Measurements from ENCODE around the gene ZSCAN26. TPM values are rescaled to one million over a fixed set of nuclear protein-coding genes. Genes with fewer than 3 reads are reported as not detected.

ZSCAN26 gene
- total RNA-seq, 6 experiments from 2014 or later, result 8.5 to 10.9 (median 9.3) TPM

DNA sequence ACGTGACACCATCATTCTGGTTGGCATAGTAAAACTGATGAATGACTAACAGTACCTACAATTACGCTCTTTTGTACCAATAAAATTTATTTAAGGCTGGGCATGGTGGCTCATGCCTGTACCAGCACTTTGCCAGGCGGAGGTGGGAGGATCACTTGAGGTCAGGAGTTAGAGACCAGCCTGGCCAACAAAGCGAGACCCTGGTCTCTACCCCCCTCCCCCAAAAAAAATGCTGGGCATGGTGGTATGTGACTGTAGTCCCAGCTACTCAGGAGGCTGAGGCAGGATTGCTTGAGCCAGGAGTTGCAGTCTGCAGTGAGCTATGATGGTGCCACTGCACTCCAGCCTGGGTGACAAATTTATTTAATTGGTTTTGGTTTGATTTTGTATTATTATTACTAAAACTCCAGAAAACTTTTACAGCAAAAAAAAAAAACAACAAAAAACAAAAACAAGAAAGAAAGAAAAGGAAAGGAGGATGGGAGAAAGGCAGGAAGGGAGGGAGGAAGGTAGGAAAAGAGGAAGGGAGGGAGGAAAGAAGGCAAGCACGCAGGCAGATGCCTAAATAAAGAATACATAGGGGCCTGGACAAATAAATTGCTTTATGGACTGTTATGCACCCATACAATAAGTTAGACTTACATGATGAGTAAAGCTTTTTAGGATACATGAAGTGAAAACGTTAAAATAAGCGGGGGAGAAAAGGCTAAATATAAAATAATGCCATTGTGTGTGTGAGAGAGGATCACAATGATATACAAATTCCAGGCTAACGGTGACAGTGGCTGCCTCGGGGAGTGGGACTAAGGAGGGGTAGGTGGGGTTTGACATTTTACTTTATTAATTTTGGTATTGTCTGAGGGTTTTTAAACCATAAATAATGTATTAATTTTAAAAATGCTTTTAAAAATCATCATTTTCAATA is 42.5 kb upstream of the ZSCAN26 start:
- Mint-ChIP-seq H3K4me1 (ENCODE audit: low read depth) (peaks cover 28% of the 10 kb centered on the region), H3K36me3 (ENCODE audit: low read depth) (peaks cover 18% of the 10 kb centered on the region; the same call in 1 of the 2 replicates), H3K27me3 (ENCODE audit: insufficient read depth) (peaks cover 2% of the 10 kb centered on the region; the same call in 1 of the 2 replicates), H3K4me3 (peak overlapping the region; percentile 98), H3K27ac (peak overlapping the region; percentile 83), H3K9me3 (no peaks in the 10 kb centered on the region)
- DNase-seq, result no peak
- TF ChIP-seq, protein P1, sequence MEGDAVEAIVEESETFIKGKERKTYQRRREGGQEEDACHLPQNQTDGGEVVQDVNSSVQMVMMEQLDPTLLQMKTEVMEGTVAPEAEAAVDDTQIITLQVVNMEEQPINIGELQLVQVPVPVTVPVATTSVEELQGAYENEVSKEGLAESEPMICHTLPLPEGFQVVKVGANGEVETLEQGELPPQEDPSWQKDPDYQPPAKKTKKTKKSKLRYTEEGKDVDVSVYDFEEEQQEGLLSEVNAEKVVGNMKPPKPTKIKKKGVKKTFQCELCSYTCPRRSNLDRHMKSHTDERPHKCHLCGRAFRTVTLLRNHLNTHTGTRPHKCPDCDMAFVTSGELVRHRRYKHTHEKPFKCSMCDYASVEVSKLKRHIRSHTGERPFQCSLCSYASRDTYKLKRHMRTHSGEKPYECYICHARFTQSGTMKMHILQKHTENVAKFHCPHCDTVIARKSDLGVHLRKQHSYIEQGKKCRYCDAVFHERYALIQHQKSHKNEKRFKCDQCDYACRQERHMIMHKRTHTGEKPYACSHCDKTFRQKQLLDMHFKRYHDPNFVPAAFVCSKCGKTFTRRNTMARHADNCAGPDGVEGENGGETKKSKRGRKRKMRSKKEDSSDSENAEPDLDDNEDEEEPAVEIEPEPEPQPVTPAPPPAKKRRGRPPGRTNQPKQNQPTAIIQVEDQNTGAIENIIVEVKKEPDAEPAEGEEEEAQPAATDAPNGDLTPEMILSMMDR (IDR thresholded peaks at IDR 0.05), result no peak

DNA sequence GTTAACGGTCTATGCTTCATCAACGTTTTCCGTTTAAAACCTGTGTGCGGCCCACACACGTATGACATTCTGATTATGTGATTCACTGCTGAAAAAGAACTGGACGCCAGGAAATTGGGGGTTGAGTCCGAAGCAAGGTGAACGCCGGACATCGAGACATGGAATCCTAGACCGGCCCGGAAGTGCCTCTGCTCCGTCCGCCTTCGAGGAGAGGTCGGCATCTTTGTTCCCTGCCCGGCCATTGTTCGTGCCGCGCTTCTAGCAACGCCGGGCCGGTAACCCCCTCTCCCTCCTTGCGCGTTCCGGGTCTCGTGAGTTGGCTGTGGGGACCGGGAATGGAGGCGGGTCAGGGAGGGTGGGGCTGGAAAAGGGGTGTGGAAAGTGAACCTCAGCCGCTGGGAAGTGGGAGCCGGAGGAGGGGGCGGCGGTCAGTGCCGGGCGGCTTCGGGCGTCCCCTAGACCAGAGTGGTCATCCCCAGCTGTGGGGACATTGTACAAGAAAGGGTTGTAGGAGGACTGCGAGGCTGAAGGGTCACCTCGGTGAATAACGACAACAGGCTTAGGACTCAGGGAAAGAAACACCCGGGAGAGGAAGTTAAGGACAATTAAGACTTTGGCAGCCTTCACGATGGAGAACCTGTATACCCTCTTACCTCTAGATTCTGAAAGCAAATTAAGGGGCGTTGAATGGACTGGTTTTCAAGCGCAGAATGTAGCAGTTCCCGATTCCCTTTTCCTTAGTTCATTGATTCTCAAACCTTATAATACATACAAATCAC is 41.7 kb upstream of the ZSCAN26 start, which contains the start of gene ZSCAN9:
Gene ZSCAN9, plus strand, starts transcription at position 220 of the 779 bp plus-strand sequence. CDS start 1,810 bp downstream, outside the sequence.
- peak; percentile 87 for DNase-seq
- Mint-ChIP-seq H3K9me3 (no peaks in the 10 kb centered on the region), H3K4me3 (peak within 1 kb of the TSS; percentile 98), H3K36me3 (ENCODE audit: low read depth) (peaks cover 21% of the 10 kb centered on the region), H3K27me3 (ENCODE audit: insufficient read depth) (peaks cover 2% of the 10 kb centered on the region; the same call in 1 of the 2 replicates), H3K4me1 (ENCODE audit: low read depth) (peaks cover 28% of the 10 kb centered on the region), H3K27ac (peak within 1 kb of the TSS; percentile 83)
- TF ChIP-seq, protein P1 (IDR thresholded peaks at IDR 0.05), result no peak

DNA sequence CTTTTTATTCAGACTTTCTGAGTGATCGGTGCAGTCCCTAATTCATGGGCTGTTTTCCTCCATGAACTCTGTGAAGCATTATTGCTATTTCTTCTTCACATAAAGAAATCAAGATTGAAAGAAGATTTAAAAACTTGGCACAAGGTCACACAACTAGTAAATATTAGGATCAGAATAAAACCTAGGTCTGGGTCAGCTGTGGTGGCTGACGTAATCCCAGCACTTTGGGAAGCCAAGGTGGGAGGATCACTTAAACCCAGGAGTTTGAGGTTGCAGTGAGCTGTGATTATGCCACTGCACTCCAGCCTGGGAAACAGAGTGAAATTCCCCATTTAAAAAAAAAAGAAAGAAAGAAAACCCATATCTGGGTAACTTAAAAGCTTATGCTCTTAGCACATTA is 40.5 kb upstream of the ZSCAN26 start:
- H3K27me3 Mint-ChIP-seq (ENCODE audit: insufficient read depth), result peaks cover 2% of the 10 kb centered on the region; the same call in 1 of the 2 replicates
- peaks cover 23% of the 10 kb centered on the region for H3K4me1 Mint-ChIP-seq (ENCODE audit: low read depth)
- H3K36me3 Mint-ChIP-seq (ENCODE audit: low read depth), result peaks cover 27% of the 10 kb centered on the region
- H3K27ac Mint-ChIP-seq, result no peak overlapping the region; the same call in 1 of the 2 replicates
- DNase-seq, result no peak
- peak overlapping the region; percentile 98 for H3K4me3 Mint-ChIP-seq
- TF ChIP-seq, protein P1 (IDR thresholded peaks at IDR 0.05), result no peak
- H3K9me3 Mint-ChIP-seq, result no peaks in the 10 kb centered on the region

DNA sequence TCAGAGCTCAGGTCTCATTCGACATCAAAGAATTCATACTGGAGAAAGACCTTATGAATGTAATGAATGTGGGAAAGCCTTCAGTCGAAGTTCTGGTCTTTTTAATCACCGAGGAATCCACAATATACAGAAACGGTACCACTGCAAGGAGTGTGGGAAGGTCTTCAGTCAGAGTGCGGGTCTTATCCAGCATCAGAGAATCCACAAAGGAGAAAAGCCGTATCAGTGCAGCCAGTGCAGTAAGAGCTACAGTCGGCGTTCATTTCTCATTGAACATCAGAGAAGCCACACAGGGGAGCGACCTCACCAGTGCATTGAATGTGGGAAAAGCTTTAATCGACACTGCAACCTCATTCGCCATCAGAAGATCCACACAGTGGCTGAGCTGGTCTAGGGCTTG is 34.2 kb upstream of the ZSCAN26 start:
- peaks cover 37% of the 10 kb centered on the region for H3K36me3 Mint-ChIP-seq (ENCODE audit: low read depth)
- TF ChIP-seq, protein P1 (IDR thresholded peaks at IDR 0.05), result no peak

DNA sequence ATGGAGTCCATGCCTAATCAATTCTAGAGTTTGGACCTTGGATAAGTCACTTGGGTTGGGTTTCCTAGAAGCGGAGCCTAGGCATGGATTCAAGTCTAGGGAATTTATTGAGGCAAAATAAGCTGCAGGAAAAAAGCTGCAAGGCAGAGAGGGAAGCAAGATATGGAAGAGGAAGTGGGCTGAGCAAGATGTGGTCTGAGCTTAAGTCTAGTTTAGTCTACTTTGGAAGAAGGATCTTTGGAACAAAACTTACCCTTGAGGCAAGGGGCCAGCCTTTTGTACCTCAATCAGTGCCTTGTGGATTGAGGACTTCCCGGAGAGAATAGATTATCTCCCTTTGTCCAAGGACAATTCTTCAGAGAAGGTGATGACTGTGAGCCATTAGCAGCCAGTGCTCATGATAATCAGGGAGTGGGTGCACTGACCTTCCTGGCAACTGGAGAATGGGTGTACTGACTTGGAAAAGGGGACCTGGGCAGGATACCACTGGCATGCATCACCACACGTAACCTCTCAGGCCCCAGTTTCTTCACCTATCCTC is 31.0 kb upstream of the ZSCAN26 start:
- H3K4me3 Mint-ChIP-seq, result no peak overlapping the region
- H3K27ac Mint-ChIP-seq, result no peak overlapping the region
- TF ChIP-seq, protein P1 (IDR thresholded peaks at IDR 0.05), result no peak
- no peak for DNase-seq
- H3K27me3 Mint-ChIP-seq (ENCODE audit: insufficient read depth), result no peaks in the 10 kb centered on the region
- peaks cover 24% of the 10 kb centered on the region for H3K36me3 Mint-ChIP-seq (ENCODE audit: low read depth)
- no peaks in the 10 kb centered on the region for H3K9me3 Mint-ChIP-seq
- H3K4me1 Mint-ChIP-seq (ENCODE audit: low read depth), result no peaks in the 10 kb centered on the region

More for the DNA sequence above, 34.2 kb upstream of the ZSCAN26 start:
- H3K4me3 Mint-ChIP-seq, result no peak overlapping the region
- no peaks in the 10 kb centered on the region for H3K27me3 Mint-ChIP-seq (ENCODE audit: insufficient read depth)
- H3K9me3 Mint-ChIP-seq, result no peaks in the 10 kb centered on the region
- H3K4me1 Mint-ChIP-seq (ENCODE audit: low read depth), result no peaks in the 10 kb centered on the region
- no peak for DNase-seq
- H3K27ac Mint-ChIP-seq, result no peak overlapping the region
